HG03159 (cell line): Measurements from ENCODE around the gene JAZF1.

Experiments used
- ATAC-seq: cut with Tn5 transposase; IDR thresholded peaks from one replicate; pipeline ENCODE4 v1.9.1; 2021; ENCODE audit warnings: mild to moderate bottlenecking, moderate library complexity; ENCODE audit not compliant: unreplicated experiment

JAZF1 gene

DNA sequence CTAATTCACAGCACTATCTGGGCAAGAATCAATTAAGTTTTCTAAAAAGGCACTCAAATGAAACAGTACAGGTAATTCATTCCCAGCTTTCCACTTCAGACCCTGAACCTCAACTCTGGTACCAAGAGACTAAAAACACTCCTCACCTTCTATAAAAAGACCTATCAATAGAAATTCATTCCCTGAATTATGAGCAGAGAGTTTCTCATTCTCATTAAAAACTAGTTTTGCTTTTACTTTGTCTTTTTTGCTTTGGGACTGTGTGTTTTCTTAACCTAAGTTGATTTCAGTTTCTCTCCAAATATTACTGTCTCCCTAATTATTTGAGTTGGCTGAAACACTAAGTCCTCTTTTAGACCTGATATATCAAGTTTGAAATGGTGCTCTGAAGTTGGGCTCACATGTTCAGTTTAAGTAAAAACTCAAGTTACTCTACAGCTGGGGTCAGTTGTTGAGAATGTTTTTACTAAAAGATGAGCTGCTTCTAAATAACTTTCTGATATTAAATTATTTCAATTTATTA is 189.5 kb downstream of the JAZF1 start:
- ATAC-seq, result no peak

DNA sequence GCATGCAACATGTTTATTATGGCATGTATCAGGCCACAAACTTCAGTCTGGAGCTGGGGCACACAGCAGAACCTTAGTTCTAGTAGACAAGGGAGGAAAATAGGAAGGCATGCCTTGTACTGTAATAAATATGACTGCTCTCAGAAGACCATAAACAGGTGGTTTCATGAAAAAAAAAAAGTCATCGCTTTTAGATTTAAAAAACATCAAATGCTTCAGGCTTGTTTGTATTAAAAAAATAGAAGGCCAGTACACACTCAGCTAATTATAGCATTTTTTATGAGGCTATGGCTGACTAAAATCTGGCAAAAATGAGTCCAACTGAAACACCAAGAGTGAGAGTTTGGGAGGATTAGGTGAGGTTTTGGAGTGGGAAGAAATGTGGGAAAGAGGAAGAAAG is 204.1 kb downstream of the JAZF1 start:
- no peak for ATAC-seq

DNA sequence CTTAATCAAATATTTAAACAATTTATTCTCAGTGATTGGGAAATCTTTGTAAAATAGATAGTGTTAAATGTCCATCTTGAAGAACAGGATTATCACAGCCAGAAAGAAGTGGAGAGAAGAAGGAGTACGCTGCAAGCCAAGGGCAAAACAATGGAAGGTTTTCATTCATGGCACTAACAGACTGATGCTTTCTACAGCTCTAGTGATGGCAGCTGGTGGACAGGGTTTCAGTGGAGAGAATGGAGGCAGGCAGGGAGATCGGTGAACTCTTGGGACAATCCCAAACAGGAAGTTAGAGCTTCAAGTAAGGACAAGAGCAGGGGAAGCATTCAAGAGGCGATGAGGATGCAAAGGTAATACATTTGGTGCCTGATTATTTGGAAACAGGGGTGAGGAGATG is 207.0 kb downstream of the JAZF1 start:
- ATAC-seq, result no peak

DNA sequence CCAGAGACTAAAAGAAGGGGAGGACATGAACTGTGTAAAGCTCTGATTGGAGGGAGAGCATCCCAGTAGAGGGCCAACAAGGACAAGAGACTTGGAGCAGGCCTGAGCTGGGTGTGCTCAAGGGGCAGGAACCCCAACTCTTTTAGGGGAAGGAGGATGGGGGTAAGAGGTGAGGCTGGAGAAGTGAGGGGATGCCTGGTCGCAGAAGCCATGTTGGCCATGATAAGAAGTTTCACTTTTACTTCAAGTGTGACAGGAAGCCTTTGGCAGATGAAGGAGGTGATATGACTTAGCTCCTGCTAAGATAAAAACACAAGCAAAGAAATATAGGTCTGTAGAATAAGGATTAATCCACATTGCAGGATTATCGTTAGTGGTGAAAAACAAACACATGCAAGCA is 208.3 kb downstream of the JAZF1 start:
- ATAC-seq, result no peak

DNA sequence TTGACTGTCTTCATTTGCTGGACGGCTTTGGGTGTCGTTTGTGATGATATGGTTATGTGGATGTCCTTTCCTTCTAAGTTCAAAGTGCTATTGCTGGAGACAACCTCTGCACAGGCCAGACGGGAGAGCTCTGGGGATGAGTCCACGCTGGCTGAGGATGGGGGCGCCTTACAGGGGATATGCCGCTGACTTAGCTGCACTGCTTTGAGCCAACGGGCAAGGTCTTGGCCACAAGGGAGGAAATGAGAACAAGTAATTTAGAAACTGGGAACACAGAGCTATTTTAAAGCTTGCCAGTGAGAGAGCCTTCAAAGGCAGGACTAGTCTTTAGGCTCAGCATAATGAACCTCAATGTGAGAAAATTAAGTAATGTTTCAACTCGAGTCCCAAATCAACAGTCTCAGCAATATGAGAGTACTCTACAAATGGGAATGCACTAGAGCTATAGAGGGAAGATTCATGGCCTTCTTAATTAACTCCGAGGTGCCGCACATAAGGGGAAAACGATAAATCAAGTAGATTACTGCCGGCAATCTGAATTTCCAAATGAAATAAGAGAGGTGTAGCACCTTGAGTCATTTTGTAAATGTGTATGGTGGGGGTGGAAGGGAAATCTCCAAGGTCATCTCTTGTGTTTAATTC is 209.3 kb downstream of the JAZF1 start:
- no peak for ATAC-seq

DNA sequence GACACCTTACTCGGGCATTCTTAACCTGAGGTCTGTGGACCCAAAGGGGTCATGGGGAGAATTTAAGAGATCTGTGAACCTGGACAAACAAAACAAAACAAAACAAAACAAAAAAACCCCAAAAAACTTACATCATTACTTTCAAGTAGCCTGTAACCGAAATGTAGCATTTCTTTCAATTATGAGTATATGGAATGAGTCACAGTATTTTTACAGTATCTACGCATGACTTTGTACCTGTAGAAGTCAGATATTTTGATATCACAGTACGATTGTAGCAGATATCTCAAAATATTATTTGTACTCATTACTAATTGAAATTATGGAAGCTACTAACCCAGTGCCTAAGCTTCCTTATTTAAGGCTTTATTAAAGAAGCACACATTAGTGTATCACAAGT is 210.2 kb downstream of the JAZF1 start:
- no peak for ATAC-seq

DNA sequence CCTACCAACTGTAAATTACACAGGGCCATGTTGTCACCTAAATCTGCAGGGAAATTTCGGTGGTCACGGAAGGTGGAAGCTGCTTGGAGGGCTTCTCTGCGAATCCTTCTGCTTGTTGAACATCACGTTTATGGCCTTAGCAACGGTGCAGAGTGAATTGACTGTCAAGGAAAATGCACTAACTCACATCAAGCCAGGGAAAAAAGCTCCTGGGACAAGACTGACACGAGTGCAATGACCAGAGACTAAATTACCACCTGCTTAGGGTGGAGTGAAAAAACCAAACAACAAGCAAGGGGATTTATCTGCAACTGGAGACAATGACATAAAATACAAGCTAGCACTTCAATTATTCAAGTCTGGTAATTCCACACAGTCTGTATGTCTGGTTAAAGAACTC is 211.2 kb downstream of the JAZF1 start:
- ATAC-seq, result no peak

DNA sequence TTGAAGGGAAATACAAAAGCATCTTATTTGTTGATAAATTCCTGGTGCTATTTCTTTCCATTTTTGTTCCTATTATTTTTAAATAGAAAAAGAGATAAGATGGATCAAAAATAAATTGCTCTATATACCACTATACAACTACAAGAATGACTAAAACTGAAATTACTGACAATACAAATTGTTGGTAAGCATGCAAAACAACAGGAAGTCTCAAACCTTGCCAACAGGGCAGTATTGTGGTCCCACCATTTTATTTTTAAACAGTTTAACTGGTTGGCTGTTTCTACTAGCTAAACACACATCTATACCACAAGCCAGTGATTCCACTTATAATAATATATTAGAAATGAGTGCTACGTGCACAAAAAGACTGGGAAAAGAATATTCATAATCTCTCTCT is 213.0 kb downstream of the JAZF1 start:
- no peak for ATAC-seq

DNA sequence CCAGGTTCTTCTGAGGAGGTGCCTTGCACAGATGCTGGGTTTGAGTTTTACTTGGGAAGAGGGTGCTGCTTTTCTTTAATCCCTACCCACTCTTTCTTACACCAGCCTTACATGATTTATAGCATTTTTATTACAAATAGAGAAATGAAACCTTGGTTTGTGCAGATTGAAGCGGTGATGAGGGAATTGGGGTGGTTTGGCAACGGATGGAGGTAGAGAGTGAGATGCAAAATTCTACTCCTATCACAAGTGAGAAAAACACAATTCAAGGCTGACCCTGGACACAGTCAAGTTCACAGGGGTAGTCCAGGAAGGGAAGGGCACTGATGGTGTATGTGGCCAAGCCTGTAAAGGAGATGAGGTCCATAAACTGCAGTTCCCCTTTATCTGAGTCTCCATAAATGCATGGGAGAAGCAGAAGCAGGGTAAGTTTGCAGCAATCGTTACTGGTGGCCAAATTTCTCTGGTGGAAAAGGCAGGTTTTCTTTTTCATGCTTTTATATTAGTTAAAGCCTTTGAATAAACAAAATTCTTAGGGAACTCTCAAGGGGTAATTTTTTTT is 214.3 kb downstream of the JAZF1 start:
- no peak for ATAC-seq

DNA sequence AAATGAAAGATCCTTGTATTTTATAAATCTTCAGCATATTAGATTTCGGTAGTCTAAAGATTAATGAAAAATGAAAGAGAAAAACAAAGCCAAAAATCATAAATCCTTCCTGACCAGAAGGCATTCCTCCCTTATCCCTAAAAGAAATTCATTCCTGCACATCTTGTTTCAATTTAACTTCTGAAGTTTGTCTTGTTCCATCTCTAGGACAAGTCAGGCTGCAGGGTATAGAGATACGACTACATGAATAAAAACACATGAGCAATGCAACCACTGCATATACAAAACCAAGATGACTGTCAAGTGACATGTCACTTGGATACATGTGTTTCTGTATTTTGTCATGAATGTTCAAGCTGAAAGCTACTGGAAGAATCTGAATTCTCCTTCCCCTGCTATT is 214.9 kb downstream of the JAZF1 start:
- ATAC-seq, result no peak

DNA sequence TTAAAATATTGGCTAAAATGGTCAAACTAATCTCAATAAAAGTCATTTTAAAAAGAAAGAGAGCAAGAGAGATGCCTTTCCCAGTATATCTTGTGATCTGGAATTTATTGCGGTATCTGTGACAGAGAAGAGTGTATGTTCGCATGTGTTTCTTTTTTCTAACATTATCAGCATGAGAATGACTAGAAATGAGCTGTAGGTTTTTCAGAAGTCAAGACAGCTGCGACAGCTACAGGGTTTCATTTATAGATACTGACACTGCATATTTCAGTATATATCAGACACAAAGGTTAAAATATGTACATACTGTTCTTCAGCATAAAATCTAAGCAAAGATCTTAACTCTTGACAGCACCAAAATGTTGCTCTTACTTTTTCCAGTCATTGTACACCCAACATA is 215.8 kb downstream of the JAZF1 start:
- ATAC-seq, result no peak

DNA sequence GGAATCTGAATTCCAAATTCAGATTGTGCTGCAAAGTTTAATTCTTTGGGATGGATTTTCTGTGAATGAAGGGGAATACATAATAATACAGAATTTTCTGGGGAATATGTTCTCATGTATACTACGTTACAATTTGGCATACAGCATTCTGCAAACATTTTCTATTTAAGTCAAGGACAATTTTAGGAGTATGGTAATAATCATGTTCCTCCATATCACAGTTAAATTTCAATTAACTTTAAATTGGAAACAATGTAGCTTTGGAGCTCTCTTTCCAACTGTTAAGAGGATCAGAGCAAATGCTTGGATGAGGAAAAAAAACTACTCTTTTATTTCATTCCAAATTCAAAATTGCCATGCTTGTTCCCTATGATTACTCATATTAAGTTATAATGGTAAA is 217.5 kb downstream of the JAZF1 start:
- no peak for ATAC-seq

DNA sequence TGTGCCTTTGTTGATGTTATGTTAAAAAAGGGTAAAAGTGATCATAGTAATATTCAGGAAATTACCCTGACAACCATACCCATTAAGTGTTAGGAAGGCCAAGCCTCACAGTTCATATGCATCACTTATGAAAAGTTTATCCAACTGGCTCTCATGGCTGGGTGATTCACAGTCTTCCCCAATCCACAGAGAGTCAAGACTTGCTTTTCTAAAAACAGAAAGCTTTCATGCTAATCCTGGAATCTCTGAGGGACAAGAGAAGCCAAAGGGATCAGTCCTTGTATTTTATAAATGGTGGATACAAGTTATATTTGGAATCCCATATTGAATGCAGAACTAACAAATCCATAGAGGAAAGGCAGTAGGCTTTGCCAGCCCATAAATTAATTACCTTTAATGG is 218.3 kb downstream of the JAZF1 start:
- no peak for ATAC-seq

DNA sequence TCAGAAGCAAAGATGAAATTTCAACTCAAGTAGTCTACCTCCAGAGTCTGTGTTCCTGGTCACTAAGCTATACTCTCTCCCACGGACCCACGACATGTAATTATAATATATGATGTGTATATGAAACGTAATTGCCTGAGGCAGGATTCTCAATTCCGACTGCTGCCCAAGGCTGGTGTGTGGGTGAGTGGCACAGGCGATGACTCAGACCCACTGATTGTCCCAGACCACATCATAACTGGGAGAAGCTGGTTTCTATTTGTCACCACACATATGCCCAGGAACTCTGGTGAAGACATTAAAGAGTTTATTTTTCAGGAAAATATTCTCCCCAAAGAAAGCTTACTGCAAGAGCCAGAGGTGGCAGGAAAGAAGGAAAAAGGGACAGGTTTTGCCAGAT is 219.3 kb downstream of the JAZF1 start:
- no peak for ATAC-seq

DNA sequence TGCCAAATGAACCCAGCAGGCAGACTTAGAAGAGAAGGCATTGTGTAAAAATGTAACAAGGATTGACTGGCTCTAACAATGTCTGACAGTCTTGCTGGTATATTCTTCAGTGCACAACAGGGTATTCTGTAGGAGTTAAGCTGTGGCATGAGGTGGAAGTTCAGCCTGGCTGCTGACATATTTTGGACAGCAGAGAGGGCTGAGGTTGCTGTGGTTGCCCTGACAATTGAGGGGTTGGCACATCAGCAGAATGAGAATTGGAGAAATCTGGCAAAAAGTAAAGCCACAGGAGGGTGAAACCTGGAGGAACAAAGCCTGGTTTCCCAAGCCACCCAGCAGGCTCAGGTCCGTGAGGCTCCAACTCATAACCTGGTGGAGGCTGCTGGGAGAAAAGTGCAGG is 220.2 kb downstream of the JAZF1 start:
- ATAC-seq, result no peak

DNA sequence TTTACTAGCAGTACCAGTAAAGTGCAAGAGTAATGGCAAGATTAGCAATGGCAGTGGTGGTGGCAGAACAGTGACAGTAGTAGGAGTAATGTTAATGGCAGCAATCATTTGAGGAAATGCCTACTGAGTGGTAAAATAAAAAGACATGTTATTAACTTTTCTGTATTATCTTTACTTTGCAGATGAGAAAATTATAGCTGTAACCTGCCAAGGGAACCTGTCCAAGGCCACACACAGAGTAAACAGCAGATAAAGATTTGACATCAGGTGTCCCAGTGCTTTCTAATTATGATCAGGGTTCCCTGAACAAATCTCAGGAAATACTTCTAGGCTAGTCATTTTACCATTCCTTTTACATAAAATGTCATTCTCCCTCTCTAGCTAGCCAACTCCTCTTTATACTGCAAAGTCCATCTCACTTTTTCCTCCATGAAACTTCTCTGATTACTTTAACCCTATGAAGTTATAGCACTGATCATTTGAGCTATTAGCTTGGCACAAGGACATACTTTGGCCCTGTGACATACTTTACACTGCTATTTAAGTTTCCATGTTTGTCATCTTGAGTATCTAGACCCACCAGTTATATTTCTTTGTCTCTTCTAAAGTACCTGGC is 221.6 kb downstream of the JAZF1 start:
- no peak for ATAC-seq

DNA sequence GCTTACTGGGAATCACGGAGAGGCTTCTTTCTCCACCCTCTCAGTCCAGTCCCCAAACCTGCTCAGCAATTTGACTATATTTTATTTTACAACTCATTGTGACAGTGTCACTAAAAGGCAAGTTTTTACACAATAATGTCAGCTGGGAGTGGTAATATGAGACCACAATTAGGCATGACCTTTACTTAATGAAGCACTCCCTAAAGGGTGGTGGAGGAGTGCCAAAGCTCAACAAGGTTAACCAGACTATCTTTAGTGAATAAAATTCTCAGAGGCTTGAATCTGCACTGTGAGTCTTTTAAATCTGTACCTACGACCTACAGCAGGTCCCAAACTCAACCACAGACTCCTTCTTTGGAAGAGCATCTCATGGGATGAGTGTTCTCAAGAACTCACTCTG is 225.0 kb downstream of the JAZF1 start:
- no peak for ATAC-seq

DNA sequence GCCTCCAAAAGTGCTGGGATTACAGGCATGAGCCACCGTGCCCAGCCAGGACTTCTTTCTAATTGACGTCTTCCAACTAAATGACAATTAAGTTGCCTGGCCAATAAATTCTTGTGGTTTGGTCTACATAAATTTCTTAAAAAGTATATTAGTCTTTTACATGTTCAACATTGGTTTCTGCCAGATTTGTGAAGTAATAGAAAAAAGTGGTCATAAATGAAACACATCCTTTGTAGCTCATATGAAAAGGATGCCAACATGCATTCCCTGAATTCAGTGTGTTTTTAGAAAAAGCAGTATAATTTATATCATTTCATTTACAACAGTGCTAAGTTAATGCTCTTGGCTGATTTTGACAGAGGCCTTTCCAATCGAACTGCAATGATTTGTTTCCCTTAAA is 225.6 kb downstream of the JAZF1 start:
- ATAC-seq, result no peak

DNA sequence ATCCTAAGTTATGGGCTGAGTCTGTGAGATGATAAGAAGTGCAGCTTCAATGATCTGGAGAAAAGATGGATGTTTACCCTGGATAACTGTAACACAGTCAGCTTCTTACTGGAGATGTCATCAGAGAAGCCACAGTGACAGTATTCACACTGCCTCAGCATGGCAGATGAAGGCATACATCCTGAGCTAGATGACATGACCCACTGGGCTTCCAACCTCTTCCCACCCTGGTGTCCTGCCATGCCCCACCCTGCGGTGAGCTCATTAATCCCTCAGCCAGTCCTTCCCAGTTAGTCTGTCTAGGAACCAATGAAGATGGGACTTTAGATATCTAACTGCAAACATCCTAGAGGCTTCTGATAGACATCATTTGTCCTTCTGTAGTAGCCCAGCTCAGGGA is 226.8 kb downstream of the JAZF1 start:
- ATAC-seq, result no peak

DNA sequence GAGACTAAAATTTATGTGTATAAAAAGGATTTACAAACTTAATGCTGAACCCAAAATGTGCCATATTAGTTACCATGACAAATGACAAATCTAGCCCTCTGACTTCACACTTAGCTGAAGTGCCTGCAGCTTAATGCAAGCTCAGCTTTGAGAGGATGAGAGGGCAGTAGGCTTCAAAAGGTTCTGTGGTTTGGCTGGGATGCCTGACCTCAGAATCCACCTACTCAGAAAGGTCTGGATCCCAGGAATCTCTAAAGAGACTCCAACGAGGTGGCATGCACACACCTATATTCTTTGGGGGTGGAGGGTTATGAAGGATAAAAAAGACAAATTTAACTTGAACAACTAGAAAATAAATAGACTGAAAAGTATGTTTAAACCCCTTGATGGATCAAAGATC is 227.2 kb downstream of the JAZF1 start:
- no peak for ATAC-seq

DNA sequence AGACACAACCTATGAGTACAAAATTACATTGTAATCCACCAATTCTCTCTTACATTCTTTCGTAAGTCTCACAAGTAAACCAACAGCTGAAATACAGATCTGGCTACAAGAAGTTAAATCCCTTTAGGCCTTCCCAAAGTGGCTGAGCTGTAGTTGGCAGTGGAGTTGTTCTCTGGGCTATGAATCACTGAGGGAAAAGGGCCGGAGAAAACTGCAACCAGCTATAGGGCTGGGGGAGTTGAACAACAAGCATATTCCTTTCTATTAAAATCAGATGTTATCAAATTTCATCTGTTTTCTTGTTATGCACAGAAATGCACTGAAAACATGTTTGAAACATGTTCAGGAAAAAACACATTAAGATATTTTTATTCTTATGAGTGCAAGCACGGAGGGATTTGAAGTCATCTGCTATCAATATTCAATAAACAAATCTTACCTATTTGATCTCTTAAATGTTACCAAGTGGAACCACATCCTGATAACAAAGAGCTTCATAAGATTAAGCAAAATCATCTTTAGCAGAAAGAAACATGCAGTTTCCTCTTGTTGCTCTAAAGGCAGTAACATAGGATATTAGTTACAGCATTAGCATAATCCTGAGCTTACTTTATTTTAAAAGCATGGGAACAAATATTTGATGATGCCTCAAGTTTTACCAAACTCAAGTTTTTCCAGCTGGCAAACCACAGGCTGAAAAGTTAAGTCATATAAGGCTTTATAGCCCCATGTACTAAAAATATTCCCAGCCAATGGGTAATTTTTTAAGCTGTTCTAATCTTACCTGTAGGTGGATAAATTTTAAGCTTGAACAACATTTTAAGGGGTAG is 227.9 kb downstream of the JAZF1 start:
- ATAC-seq, result no peak

DNA sequence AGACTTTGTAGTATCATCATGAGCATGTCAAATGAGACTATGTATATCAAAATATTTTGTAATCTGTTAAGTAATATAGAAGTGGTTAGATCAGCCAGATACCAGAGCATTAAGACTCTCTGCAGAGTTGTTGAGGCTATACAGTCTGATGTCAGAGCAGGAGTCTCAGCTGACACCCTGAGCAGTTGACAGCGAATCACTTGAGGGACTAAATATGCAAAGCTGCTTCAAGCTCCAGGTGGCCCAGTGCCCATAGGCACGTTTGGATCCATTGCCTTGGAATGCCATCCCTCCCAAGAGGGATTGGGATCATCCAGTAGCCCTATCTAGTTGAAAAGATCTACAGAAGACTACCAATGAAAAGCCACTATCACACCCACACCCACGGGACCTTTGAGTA is 230.5 kb downstream of the JAZF1 start:
- ATAC-seq, result no peak
